Right hindlimb (tissue), 1 donor: ENCODE results near the gene PLIN4.

Experiments
- DNase-seq: peaks from one replicate; pipeline ENCODE4 v3.0.0-alpha.2; 2018

PLIN4 gene

DNA sequence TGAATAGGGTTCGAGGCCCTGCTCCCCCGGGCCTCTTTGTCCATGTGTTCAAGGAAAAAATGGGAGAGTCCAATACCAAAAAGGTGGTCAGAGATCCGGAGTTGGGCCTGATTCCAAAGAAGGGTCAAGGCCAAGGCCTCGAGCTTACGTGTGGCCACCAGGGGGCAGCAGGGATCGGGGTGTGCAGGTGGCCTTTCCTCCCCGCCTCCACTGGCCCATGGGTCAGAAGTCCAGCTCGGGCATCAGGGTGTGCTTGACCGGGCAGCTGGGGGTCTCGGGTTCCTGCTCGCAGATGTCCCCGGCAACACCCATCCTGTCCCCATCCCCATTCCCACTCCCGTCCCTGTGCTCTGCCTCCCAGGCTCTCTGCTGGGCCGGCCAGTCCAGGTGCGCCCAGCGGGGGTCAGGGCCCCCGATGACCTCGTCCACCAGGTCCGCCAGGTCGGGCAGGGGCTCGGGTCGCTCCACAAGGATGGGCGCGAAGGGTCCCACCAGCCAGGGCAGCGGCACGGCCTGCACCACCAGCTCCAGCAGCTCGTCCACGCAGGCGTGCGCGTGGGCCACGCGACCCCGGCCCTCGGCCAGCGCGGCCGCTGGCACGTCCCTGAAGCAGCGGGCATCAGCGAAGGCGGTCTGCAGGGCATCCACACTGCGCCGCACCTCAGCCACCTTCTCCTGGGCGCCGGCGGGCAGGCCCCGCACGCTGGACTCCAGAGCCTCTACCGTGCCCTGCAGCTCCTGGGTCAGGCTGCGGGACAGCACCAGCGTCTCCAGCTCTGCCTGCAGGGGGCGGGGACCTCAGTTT, 5.2 kb upstream of the PLIN4 start:
- DNase-seq: no peak

DNA sequence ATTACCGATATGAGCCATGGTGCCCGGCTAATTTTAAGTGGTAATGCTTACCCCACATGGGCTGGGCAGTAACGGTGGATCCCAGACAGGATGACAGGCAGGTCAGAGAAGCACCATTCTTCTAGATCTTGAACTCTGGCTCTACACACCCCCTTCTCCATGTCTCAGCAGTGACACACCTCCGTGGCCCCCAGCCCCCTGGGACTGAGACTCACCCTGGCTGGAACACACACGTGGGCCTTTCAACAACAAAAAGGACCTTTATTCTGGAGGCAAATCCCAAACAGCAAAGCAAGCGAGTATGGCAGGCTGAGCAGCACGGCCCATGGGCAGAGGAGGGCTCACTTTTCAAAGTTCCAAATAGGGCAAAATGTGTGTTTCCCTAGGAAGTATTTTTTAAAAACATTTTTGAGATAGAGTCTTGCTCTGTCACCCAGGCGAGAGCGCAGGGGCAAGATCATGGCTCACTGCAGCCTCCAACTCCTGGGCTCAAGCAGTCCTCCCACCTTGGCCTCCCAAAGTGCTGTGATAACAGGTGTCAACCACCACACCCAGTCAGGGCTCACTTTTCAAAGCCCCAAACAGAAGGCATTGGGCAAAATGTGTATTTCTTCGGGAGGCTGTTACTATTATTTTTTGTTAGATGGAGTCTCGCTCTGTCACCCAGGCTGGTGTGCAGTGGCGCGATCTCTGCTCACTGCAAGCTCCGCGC, 4.2 kb upstream of the PLIN4 start:
- DNase-seq: no peak

DNA sequence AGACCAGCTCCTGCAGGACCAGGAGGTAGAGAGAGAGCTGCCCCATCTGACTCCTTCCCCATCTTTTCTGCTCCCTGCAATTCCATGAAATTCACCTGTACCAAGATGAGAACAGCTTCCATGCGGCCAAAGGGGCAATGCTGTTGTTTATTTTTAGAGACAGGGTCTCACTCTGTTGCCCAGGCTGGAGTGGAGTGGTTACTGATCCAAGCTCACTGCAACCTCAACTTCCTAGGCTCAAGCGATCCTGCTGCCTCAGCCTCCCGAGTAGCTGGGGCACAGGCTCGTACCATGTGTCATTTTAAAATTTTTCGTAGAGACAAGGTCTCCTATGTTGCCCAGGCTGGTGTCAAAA, 3.6 kb upstream of the PLIN4 start:
- no peak for DNase-seq

DNA sequence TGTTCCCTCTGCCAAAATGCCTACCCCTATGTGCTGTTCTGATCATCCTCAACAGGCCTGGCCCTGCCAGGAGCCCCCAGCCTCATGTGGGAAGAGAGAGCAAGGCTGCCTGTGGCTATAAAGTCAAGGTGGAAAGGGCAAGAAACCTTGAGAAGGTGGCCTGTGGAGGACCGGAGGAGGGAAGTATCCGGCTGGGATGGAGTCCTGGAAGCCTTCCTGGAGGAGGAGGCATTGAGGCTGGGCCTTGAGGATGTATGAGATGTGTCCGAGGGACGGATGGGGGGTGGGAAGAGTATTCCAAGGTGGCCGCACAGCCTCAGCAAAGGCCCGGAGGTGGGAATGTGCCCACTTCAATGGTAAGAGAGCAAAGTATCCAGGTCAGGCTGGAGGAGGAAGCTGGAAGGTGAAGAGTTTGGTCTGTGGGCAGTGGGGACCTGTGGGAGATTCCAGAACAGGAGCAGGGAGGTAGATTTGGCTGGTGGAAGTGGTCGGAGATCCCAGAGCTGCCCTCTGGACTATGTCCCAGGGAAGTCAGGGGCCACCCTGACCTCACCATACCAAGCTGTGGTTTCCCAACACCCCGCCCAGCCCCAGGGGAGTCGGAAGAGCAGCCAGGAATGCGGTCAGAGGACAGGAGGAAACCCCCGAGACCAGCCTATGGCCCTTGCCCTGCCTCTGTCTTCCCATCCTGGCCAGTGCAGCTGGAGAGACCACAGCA, 3.0 kb upstream of the PLIN4 start:
- no peak for DNase-seq

DNA sequence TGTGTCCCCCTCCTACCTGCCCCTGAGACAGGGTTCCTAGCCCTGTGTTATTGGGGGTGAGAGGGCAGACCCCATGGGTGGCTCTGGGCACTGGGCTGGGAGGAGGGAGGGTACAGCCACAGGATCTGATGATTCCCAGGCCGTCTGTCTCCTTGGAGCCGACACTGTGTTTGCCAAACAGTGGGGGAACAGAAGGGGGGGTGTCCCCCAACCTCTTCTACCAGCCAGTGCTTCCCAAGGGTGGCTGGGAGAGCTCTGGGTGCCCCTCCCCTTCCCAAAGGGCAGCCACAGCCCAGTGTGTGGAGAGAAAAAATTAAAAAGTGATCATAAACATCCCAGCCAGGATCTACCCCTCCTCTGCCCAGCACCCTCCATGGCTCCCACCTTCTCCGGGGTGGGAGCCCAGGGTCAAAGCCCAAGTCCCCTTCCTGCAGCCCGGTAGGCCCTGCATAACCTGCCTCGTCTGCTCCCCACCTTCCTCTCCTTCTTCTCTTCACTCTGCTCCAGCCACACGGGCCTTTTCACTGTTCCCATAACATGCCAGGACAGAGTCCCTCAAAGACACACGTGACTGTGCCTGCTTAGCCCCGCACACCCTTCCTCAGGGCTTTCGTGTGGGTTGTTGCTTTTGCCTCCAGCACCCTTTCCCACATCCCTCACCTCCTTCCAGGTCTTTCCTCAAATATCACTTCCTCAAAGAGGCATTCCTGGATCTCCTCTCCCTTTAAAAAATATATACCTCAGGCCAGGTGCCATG, 1.4 kb upstream of the PLIN4 start:
- no peak for DNase-seq

DNA sequence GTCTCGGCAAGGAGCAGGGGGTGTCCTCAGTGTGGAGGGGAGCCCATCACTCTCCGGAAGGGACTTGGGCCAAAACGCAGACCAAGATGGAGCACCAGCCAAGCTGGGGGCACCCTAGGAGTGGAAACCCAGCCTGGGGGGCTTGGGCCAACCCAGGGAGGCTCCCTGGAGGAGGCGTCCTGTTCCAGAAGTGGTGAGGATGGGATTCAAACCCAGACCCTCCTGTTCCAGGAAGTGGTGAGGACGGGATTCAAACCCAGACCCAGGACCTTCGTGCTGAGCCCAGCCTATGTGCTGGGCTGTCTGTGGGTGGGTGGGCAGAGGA, 848 bp upstream of the PLIN4 start:
- DNase-seq: no peak

DNA sequence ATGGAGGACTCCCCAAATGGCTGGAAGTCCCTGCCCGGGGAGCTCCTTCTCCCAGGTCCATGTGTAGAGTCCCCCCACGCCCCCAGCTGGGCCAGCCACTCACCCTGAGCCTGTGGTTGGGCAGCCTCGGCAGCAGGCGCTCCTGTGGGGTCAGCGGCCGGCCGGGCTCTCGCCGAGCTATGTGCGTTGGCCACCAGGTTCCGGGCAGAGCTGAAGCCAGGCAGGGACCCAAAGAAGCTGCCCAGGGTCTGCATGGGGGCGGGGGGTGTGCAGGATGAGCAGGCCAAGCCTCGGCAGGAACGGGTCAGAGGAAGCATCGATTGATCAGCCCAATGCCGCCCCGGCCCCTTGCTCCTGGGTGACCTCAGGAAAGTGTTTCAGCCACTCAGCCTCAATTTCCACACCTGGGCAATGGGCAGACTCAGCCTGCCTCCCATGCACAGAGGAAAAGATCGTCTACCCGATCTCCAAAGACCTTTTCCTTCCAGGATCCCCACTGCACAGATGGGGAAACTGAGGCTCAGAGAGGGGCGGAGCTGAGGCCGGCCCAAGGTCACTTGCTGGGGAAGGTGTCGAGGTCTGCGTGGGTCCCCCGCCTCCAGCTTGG, 732 bp downstream of the PLIN4 start:
- DNase-seq: no peak

DNA sequence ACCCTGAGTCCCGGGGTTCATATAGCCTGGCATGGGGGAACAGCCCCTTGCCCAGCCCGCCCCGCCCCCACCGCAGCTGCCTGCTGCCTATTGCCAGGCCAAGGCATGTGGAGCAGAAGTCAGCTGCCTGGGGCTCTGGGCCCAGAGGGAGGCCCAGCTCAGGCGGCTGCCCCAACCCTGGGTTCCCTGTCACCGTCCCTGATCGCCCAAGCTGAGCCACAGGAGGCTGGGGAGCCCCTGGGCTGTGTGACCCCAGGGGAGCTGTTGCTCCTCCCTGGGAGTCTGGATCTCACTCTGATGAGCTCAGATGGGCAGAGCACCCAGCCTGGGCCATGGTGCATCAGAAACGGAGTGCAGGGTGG, 1.4 kb downstream of the PLIN4 start:
- DNase-seq: peak; percentile 46

DNA sequence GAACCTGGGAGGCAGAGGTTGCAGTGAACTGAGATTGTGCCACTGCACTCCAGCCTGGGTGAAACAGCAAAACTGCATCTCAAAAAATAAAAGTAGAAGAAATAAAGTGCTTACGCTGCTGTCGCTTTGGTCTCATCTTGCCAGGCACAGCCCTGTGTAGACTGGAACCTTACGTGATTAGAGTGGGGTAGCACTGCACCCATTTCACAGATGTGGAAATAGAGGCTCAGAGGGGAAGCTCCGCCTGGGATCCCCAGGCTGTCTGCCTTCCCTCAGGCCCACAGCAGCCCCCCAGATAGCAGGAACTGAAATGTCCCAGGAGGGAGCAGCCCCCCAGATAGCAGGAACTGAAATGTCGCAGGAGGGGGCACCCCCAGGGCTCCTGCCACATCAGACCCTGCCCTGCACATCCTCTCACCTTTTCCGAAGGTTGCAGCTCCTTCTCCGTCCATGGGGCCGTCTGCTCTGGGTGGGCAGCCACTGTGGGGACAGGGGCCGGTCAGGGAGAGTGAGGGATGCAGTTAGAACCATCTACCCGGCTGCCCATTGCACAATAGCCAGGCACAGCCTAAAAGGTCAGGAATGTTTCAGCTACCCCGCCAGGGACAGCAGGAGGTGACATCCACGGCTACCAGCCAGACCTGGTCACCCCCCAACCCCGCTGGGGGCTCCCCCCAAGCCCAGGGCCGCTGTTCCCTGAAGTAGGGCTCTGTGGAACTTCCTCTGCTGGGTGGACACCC, 1.9 kb downstream of the PLIN4 start:
- DNase-seq: no peak

DNA sequence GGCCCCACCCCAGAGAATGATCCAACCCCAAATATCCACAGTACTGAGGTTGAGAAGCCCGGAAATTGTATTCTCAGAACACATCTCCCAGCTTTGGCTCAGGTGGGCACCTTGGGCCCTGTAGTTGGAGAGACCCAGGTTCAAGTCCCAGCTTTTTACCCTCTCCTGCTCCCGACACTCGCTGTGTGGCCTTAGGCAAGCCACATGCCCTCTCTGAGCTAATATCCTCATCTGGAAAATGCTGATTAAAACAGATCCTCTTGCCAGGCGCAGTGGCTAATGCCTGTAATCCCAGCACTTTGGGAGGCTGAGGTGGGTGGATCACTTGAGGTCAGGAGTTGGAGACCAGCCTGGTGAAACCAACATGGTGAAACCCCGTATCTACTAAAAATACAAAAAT, 2.6 kb downstream of the PLIN4 start:
- DNase-seq: no peak

DNA sequence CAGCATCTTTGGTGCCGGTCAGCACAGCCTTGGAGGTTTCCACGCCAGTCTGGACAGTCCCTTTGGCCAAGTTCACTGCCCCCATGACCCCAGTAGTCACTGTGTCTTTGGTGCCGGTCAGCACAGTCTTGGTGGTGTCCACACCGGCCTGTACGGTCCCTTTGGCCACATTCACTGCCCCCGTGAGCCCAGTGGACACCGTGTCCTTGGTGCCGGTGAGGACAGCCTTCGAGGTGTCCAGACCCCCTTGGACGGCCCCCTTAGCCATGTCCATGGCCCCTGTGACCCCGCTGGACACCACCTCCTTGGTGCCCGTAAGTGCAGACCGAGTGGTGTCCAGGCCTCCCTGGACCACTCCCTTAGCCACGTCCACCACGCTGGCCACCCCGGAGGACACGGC, 5.0 kb downstream of the PLIN4 start:
- no peak for DNase-seq

DNA sequence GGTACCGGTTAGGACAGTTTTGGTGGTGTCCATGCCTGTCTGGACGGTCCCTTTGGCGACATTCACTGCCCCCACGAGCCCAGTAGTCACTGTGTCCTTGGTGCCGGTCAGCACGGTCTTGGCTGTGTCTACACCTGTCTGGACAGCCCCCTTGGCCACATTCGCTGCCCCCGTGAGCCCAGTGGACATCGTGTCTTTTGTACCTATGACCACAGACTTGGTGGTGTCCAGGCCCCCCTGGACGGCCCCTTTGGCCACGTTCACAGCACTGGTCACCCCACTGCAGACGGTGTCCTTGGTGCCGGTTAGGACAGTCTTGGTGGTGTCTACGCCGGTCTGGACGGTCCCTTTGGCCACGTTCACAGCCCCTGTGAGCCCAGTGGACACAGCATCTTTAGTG, 6.2 kb downstream of the PLIN4 start:
- no peak for DNase-seq

DNA sequence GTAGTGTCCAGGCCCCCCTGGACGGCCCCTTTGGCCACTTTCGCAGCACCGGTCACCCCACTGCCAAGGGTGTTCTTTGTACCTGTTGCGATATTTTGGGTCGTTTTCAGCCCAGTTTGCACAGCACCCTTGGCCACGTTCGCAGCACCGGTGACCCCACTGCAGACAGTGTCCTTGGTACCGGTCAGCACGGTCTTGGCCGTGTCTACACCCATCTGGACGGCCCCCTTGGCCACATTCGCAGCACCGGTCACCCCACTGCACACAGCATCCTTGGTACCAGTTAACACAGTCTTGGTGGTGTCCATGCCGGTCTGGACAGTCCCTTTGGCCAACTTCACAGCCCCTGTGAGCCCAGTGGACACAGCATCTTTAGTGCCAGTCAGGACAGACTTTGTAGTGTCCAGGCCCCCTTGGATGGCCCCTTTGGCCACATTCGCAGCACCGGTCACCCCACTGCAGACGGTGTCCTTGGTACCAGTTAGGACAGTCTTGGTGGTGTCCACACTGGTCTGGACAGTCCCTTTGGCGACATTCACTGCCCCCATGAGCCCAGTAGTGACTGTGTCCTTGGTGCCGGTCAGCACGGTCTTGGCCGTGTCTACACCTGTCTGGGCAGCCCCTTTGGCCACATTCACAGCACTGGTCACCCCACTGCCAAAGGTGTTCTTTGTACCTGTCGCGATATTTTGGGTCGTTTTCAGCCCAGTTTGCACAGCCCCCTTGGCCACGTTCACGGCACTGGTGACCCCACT, 6.8 kb downstream of the PLIN4 start:
- DNase-seq: no peak

DNA sequence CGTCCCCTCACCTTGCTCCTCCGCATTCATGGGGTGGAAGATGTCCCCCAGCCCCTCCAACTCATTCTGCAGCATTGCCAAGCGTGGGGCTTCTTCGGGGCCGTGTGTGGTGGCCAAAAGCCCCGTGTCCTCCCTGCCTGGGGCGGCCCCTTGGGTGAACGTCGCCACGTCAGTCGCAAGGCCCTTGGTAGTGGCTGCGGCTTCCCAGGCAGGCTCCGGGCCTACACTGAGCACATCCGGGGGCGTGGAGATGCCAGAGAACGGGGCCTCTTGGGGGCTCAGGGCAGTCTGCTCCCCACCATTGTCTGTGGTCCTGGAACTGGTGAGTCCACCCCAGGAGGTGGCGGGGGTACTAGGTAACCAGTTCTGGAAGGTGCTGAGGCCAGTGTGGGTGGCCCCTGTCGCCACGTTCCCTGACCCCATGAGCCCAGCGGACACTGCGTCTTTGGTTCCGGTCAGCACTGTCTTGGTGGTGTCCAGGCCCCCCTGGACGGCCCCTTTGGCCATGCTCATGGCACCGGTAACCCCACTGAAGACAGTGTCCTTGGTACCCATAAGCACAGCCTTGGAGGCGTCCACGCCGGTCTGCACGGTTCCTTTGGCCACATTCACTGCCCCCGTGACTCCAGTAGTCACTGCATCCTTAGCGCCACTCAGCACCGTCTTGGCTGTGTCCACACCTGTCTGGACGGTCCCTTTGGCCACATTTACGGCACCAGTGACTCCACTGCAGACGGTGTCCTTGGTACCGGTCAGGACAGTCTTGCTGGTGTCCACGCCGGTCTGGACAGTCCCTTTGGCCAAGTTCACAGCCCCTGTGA, 7.6 kb downstream of the PLIN4 start:
- DNase-seq: no peak

DNA sequence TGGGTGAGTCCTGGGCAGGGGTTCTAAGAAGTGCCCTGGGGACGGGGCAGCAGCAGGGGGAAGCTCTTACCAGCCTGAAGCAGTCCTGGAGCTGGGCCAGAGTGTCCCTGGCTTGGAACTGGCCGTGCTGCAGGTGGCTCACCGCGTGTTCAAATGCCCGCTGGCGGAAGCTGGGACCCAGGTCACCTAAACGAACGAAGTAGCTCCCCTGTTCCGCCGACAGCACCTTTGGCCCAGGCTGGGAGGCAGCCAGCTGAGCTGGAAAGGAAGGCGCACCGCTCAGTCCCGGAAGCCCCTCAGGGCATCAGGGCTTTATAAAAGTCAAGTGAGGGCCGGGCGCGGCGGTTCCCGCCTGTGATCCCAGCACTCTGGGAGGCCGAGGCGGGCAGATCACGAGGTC, 9.6 kb downstream of the PLIN4 start:
- no peak for DNase-seq

DNA sequence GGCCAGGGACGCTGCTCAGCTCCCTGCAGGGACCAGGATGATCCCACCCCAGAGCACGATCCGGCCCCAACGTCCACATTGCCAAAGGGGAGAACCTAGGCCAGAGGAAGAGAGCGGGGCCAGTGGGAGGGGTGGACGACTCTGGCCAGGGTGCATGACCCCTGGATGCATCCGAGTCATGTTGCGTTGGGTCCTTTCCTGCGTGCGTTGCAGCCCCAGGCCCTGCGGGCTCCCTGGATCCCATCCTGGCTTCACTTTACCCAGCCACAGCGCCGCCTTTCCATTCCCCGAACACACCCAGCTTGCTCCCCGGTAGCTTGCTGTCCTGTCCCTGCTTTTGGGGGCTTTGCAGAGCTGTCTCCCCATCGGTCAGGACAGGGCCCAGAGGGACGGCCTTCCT, 10.5 kb downstream of the PLIN4 start:
- no peak for DNase-seq

DNA sequence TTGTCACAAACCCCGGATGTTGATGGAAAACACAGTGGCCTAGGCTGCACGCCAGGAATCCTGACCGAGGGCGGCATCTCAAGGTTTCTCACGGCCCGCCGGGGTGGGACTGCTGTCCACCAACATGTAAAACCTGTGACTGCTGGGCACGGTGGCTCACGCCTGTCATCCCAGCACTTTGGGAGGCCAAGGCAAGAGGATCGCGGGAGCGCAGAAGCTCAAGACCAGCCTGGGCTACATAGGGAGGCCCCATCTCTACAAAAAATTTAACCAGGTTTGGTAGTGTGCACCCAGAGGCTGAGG, 11.2 kb downstream of the PLIN4 start:
- DNase-seq: no peak

DNA sequence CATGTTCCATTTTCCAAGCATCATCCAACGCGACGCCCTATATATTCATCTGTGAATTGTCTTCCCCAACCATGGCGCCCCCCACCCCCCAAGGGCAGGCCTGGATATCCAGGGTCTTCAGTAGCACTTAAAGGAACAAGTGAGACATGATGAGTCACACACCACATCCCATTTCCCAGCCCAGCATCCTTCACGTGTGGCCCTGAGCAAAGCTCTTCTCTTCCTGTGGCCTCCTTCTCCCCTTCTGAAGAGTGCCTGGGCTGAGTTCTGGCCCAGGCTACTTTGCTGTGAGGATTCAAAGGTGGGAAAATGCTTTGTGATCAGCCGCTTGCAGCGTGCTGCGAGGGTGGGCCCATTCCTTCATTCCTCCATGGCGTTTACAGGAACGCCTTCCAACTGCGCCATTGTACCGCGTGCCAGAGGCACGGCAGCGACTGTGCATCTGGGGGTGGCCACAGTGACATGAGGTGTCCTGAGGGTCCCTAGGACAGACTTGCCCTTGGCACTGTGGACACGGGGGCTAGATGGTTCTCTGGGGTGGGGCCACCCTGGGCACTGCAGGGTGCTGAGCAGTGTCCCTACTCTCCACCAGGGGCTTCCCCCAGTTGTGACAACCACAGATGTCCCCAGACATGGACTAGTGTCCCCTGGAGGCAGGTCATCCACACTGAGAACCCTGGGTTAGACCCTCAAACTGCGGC, 11.7 kb downstream of the PLIN4 start:
- DNase-seq: no peak

DNA sequence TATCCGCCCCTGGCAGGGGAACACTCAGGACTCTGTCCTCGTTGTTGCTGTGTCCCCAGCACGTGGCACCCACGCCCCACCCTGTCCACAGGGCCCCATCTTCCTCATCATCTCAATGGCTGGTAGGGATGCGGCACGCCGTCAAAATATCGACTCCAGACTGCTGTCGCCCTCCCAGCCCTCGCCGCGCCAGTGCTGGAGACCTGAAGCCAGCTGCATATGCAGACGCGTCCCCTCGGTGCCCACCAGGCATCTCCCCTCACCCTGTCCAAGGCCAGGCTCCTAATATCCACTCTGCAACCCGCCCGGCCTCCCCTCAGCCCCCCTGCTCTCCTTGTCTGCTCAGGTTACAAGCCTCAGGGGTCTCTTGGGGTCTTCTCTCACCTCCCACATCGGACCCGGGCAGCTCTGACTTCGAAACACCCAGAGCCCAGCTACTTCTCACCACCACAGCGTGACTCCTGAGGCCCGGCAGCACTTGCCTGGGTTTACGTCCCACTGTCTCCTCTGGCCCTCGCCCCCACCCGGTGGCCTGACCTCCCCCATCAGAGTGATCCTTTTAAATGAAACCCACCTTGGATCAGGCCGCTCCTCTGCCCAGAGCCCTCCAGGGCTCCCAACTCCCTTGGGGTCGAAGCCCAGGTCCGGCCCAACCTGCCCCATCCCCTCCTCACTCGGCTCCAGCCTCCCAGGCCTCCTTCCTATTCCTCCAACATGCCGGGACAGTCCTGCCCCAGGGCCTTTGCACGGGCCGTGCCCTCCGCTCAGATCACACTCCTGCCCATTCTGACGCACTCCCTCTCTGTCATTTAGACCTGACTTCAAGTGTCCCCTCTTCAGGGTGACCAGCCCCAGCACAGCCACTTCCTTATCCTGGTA, 12.5 kb downstream of the PLIN4 start:
- no peak for DNase-seq
